Neural cell (in vitro differentiated cells): ENCODE measurements around the gene RASGRP4. TPM values are rescaled to one million over a fixed set of nuclear protein-coding genes. Genes with fewer than 3 reads are reported as not detected.

Experiments
- H2AFZ ChIP-seq: fragments of 200-600, 300-800 bp; sonication (generic), shearing (Covaris generic); 2 replicates; pipeline ENCODE4 v1.6.0; 2014; ENCODE audit warnings: low read depth, mild to moderate bottlenecking, antibody characterized with exemption, low read length, moderate library complexity
- H3F3A ChIP-seq: fragments of 200-600 bp; shearing (Covaris generic); 2 replicates; pipeline ENCODE4 v1.6.1; 2016; ENCODE audit warnings: mild to moderate bottlenecking, moderate library complexity, mixed read lengths, antibody characterized with exemption, low read length; ENCODE audit not compliant: insufficient read depth, poor library complexity, severe bottlenecking
- H3K27ac ChIP-seq: fragments of 200-600, 300-800 bp; sonication (generic), shearing (Covaris generic); 2 replicates; pipeline ENCODE4 v1.5.1; 2014; ENCODE audit warnings: mild to moderate bottlenecking, low read length, moderate library complexity
- H3K27me3 ChIP-seq: fragments of 300-800, 200-600 bp; sonication (generic), shearing (Covaris generic); 2 replicates; pipeline ENCODE4 v1.6.0; 2014; ENCODE audit warnings: mild to moderate bottlenecking, low read depth, low read length, moderate library complexity; ENCODE audit not compliant: insufficient read depth
- H3K36me3 ChIP-seq: fragments of 300-800, 200-600 bp; sonication (generic), shearing (Covaris generic); 2 replicates; pipeline ENCODE4 v1.5.1; 2014; ENCODE audit warnings: mild to moderate bottlenecking, antibody characterized with exemption, low read length, moderate library complexity; ENCODE audit not compliant: insufficient read depth
- H3K4me2 ChIP-seq: fragments of 300-800, 200-600 bp; sonication (generic), shearing (Covaris generic); 2 replicates; pipeline ENCODE4 v1.6.0; 2014; ENCODE audit warnings: mild to moderate bottlenecking, low read length
- H3K4me3 ChIP-seq: fragments of 300-800, 200-600 bp; sonication (generic), shearing (Covaris generic); 2 replicates; pipeline ENCODE4 v1.5.1; 2014; ENCODE audit warnings: mild to moderate bottlenecking, low read length, moderate library complexity
- H3K79me2 ChIP-seq: fragments of 200-600 bp; shearing (Covaris generic); replicated peaks from 2 replicates; pipeline ENCODE4 v1.6.0; 2014; ENCODE audit warnings: mild to moderate bottlenecking, low read length, moderate library complexity; ENCODE audit not compliant: insufficient read depth
- H3K9ac ChIP-seq: fragments of 300-800, 200-600 bp; sonication (generic), shearing (Covaris generic); 2 replicates; pipeline ENCODE4 v1.6.1; 2016; ENCODE audit warnings: mild to moderate bottlenecking, low read length, mixed read lengths
- H3K9me2 ChIP-seq: fragments of 200-600 bp; shearing (Covaris generic); 2 replicates; pipeline ENCODE4 v1.6.1; 2016; ENCODE audit warnings: mild to moderate bottlenecking, low read length, mixed read lengths; ENCODE audit not compliant: insufficient read depth
- H3K9me3 ChIP-seq: fragments of 200-600, 300-800 bp; sonication (generic), shearing (Covaris generic); 2 replicates; pipeline ENCODE4 v1.6.1; 2016; ENCODE audit warnings: mild to moderate bottlenecking, mixed run types, low read length, moderate library complexity, mixed read lengths
- H4K20me1 ChIP-seq: fragments of 200-600 bp; shearing (Covaris generic); 2 replicates; pipeline ENCODE4 v1.6.1; 2016; ENCODE audit warnings: mild to moderate bottlenecking, mixed run types; ENCODE audit not compliant: insufficient read depth
- CTCF ChIP-seq: fragments of 450-650 bp; IDR thresholded peaks from 2 replicates; pipeline ENCODE4 v1.5.1; 2014; ENCODE audit warnings: antibody characterized with exemption, mild to moderate bottlenecking, moderate library complexity; ENCODE audit not compliant: poor library complexity, severe bottlenecking
- EP300 ChIP-seq: fragments of 450-650 bp; conservative IDR thresholded peaks from 2 replicates; pipeline ENCODE4 v1.6.1; 2014; ENCODE audit warnings: antibody characterized with exemption, mild to moderate bottlenecking, moderate library complexity; ENCODE audit not compliant: poor library complexity, severe bottlenecking
- EZH2 ChIP-seq: fragments of 200-600, 300-800 bp; shearing (Covaris generic), sonication (generic); IDR thresholded peaks from 2 replicates; pipeline ENCODE4 v1.6.1; 2014; ENCODE audit warnings: antibody characterized with exemption, low read length, borderline replicate concordance, mild to moderate bottlenecking; ENCODE audit not compliant: insufficient read depth, poor library complexity, severe bottlenecking
- MXI1 ChIP-seq: fragments of 450-650 bp; conservative IDR thresholded peaks from 2 replicates; pipeline ENCODE4 v1.6.1; 2014; ENCODE audit warnings: antibody characterized with exemption, mild to moderate bottlenecking; ENCODE audit not compliant: poor library complexity, severe bottlenecking
- POLR2AphosphoS5 ChIP-seq: IDR thresholded peaks from 2 replicates; pipeline ENCODE4 v1.6.1; 2012
- RAD21 ChIP-seq: fragments of 450-650 bp; conservative IDR thresholded peaks from 2 replicates; pipeline ENCODE4 v1.6.1; 2014; ENCODE audit warnings: antibody characterized with exemption, mild to moderate bottlenecking, moderate library complexity
- REST ChIP-seq: IDR thresholded peaks from 2 replicates; pipeline ENCODE4 v1.6.1; 2012; ENCODE audit warnings: borderline replicate concordance
- SMC3 ChIP-seq: fragments of 450-650 bp; conservative IDR thresholded peaks from 2 replicates; pipeline ENCODE4 v1.6.1; 2014; ENCODE audit warnings: antibody characterized with exemption, mild to moderate bottlenecking, moderate library complexity; ENCODE audit not compliant: poor library complexity
- TAF1 ChIP-seq: IDR thresholded peaks from 2 replicates; pipeline ENCODE4 v1.6.1; 2012; ENCODE audit warnings: low read depth
- polyA plus RNA-seq: library from polyadenylated mRNA; depleted of rRNA; stranded (reverse); fragments of >200 nt; gene quantifications from 2 replicates; pipeline ENCODE4 v1.2.3, GENCODE V29; 2014

RASGRP4 gene
- polyA plus RNA-seq, 1 donor from 2014 or later: not detected

- H4K20me1 ChIP-seq: no peaks in the 10 kb centered on the region
- no peak overlapping the region for H2AFZ ChIP-seq
- H3K9me2 ChIP-seq: no peaks in the 10 kb centered on the region
- H3K4me3 ChIP-seq: no peak overlapping the region
- no peaks in the 10 kb centered on the region for H3K9me3 ChIP-seq
- no peak overlapping the region for H3K4me2 ChIP-seq
- TF ChIP-seq CTCF: no peak
- no peak for TF ChIP-seq RAD21
- no peak for TF ChIP-seq EP300
- TF ChIP-seq SMC3: no peak
- no peak for TF ChIP-seq MXI1
- no peak for TF ChIP-seq POLR2AphosphoS5
- no peak for TF ChIP-seq REST
- no peak for TF ChIP-seq TAF1
- no peak for TF ChIP-seq EZH2
- no peaks in the 10 kb centered on the region for H3F3A ChIP-seq
- no peak overlapping the region for H3K27ac ChIP-seq
- no peaks in the 10 kb centered on the region for H3K36me3 ChIP-seq
- H3K79me2 ChIP-seq: no peaks in the 10 kb centered on the region
- H3K27me3 ChIP-seq: peaks cover 9% of the 10 kb centered on the region
- no peak overlapping the region for H3K9ac ChIP-seq
Measured at GRCh38 chr19:38437917-38438316, 11.9 kb upstream of the RASGRP4 start.

- H3K9me3 ChIP-seq: no peaks in the 10 kb centered on the region
- TF ChIP-seq MXI1 (no peak), CTCF (no peak), SMC3 (no peak), POLR2AphosphoS5 (no peak), EZH2 (no peak), REST (no peak), TAF1 (no peak), EP300 (no peak), RAD21 (no peak)
- no peak overlapping the region for H3K4me2 ChIP-seq
- no peaks in the 10 kb centered on the region for H3K79me2 ChIP-seq
- no peak overlapping the region for H3K9ac ChIP-seq
- no peaks in the 10 kb centered on the region for H3F3A ChIP-seq
- H2AFZ ChIP-seq: no peak overlapping the region
- H3K27me3 ChIP-seq: peaks cover 9% of the 10 kb centered on the region
- no peak overlapping the region for H3K4me3 ChIP-seq
- H3K27ac ChIP-seq: no peak overlapping the region
- no peaks in the 10 kb centered on the region for H4K20me1 ChIP-seq
- no peaks in the 10 kb centered on the region for H3K9me2 ChIP-seq
- no peaks in the 10 kb centered on the region for H3K36me3 ChIP-seq
Measured at GRCh38 chr19:38437295-38437694, 11.3 kb upstream of the RASGRP4 start.
